HG03095 (cell line): Measurements from ENCODE around the gene SNRNP40.

Experiments used
- ATAC-seq: cut with Tn5 transposase; IDR thresholded peaks from one replicate; pipeline ENCODE4 v1.9.1; 2021; ENCODE audit warnings: moderate library complexity; ENCODE audit not compliant: unreplicated experiment

The SNRNP40 gene

GRCh38 chr1:31296486-31297276 lies at the start of gene SNRNP40, which contains the start of gene ZCCHC17:
TSS of gene SNRNP40 (minus strand) at chr1:31296788. CDS start at chr1:31296751, 37 bp downstream.
TSS of gene ZCCHC17 (plus strand) at chr1:31297032. CDS start at chr1:31310099, 13,067 bp downstream.
- peak; percentile 96 for ATAC-seq

DNA sequence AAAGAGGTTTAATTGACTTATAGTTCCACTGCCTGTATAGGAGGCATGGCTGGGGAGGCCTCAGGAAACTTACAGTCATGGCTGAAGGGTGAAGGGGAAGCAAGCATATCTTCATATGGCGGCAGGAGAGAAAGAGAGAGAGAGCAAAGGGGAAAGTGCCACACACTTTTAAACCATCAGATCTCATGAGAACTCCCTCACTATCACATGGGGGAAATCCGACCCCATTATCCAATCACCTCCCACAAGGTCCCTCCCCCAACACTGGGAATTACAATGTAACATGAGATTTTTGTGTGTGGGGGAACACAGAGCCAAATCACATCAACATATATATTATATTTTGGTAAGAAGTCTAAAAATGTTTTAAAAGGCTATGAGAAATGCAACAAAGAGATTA lies 49.0 kb upstream of the SNRNP40 start:
- no peak for ATAC-seq

- no peak for ATAC-seq
These were observed 47.9 kb upstream of the SNRNP40 start for GRCh38 chr1:31344503-31344902.

- ATAC-seq = no peak
These were observed 40.3 kb upstream of the SNRNP40 start for GRCh38 chr1:31336687-31337467.

DNA sequence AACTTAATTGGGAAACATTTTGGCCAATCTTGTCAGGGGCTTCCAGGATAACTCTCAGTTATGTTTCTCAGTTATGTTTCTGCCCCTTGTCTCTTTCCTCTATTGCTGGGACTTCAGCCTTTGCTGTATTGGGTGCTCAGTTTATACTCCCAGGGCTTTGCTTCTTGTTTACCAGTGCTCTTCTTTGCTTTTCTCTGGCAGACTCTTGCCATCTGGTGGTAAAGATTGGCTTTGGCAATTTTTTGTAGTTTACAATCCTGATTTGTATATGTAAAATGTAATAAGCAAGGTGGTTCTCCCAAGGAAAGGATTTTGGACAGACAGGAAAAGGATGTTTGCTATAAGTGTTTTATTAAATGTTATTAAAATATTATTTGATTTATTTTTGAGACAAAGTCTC lies 38.4 kb upstream of the SNRNP40 start:
- ATAC-seq = no peak

DNA sequence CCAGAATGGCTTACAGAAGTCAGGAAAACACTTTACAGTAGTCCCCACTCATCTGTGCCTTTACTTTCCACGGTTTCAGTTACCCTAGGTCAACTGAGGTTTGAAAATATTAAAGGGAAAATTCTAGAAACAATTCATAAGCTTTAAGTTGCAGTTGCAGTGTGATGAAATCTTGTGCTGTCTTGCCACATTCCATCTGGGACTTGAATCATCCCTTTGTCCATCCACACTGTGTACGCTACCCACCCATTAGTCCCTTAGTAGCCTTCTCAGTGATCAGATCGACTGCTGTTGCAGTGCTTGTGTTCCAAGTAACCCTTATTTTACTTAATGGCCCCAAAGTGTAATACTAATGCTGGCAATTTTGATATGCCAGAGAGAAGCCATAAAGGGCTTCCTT lies 30.8 kb upstream of the SNRNP40 start:
- ATAC-seq = no peak

- no peak for ATAC-seq
These were observed 29.9 kb upstream of the SNRNP40 start for GRCh38 chr1:31326461-31326860.

DNA sequence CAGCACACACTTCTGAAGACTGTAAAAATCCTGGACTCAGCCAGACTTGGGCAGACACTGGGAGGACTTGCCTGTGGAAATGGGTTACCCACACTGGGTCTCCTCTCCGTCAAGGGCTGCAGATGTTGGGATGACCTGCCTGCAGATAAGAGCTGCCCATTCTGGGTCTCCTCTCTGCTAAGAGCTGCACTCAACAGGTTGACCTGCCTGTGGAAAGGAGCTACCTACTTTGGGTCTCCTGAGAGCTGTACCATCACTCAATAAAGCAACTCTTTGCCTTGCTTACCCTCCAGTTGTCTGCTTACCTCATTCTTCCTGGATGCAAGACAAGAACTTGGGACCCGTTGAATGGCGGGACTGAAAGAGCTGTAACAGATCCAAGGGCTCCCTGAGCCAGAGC lies 28.4 kb upstream of the SNRNP40 start:
- no peak for ATAC-seq

- ATAC-seq = no peak
These were observed 27.5 kb upstream of the SNRNP40 start for GRCh38 chr1:31324093-31324492.

DNA sequence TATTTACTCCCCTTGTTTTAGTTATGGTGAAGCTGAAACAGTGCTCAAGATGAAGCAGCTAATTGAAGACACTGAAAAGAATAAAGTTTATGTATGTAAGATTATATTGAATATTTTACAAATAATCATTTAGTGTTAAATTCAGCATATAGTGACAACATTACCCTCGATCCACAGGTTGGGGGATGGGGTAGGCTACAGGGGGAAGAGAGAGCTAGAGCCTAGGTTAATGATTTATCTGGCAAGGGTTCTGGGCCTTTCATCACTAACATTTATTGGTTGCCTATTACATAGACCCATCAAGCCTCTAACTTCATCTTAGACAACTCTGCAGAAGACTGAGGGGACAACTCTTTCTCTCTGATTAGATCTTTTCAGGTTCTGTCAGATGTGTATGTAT lies 21.6 kb upstream of the SNRNP40 start:
- ATAC-seq = no peak

DNA sequence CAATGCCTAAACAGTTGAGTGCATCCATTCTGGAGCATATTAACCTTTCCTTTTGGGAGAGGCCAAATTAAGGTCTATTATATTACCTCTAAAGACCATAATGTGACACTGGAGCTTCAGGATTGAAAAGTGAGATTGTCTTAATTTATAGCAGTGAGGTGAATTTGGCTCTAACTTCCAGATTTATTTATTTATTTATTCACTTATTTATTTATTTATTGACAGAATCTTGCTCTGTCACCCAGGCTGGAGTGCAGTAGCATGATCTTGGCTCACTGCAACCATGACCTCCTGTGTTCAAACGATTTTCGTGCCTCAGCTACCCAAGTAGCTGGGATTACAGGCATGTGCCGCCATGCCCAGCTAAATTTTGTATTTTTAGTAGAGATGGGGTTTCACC lies 19.3 kb upstream of the SNRNP40 start:
- no peak for ATAC-seq

GRCh38 chr1:31310198-31310597 lies 13.6 kb upstream of the SNRNP40 start:
- ATAC-seq = no peak

DNA sequence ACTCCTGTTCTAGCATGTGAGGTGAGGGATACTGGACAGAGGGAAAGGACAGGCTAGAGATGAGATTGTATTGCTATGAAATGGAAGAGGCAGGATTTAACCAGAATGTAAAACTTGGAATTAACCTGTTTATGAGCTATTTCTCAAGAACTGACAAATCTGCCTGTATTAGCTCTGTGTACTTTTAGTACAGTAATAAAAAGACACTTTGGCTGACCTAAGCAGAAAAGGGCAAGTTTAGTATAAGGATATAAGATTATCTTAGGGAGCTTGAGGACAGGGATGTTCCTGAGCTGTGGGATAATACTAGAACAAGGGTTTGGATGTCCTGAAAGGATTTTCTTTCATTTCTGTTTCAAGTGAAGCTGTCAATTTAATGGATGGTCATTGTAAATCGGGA lies 11.4 kb upstream of the SNRNP40 start:
- ATAC-seq = no peak

- no peak for ATAC-seq
These were observed 9.7 kb upstream of the SNRNP40 start for GRCh38 chr1:31306278-31306677.

GRCh38 chr1:31302709-31303441 lies 6.3 kb upstream of the SNRNP40 start:
- ATAC-seq = no peak

DNA sequence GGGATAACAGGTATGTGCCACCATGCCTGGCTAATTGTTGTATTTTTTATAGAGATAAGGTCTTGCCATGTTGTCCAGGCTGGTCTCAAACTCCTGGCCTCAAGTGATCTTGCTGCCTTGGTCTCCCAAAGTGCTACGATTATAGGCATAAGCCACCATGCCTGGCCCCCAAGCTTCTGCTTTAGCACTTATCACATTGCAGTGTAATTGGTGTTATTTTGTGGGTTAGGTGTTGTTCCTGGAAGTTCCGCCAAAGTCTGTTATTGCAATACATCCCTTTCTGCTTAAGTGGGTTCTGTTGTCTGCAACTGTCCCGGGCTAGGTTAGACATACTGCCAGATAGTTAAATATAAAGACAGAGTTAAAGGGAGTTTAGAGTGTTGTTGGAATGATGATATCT lies 3.6 kb upstream of the SNRNP40 start:
- ATAC-seq = no peak

GRCh38 chr1:31299365-31299764 lies 2.8 kb upstream of the SNRNP40 start:
- ATAC-seq = no peak

GRCh38 chr1:31297277-31298247 lies 974 bp upstream of the SNRNP40 start:
- ATAC-seq = no peak

GRCh38 chr1:31295874-31296485 lies 608 bp downstream of the SNRNP40 start:
- ATAC-seq = no peak

- no peak for ATAC-seq
These were observed 7.6 kb downstream of the SNRNP40 start for GRCh38 chr1:31289021-31289420.
